DOHH2 (cell line): ENCODE data around the gene FAM234B.
"Not testable (repeated sequence)": the region's sequence is repeated elsewhere in the genome, so short reads cannot be mapped to it uniquely, and the experiment has no call there.

Experiments
- H3F3A ChIP-seq: fragments of 200-600 bp; sonication (generic), shearing (Covaris generic); 2 replicates; pipeline ENCODE4 v1.6.0; 2016; ENCODE audit warnings: antibody characterized with exemption, mild to moderate bottlenecking; ENCODE audit not compliant: control insufficient read depth, insufficient read depth
- H3K27ac ChIP-seq: fragments of 200-600 bp; sonication (generic); 2 replicates; pipeline ENCODE4 v1.5.1; 2014; ENCODE audit warnings: low read depth, mild to moderate bottlenecking, low read length, moderate library complexity
- H3K27me3 ChIP-seq: fragments of 200-600 bp; sonication (generic); 2 replicates; pipeline ENCODE4 v1.6.1; 2014; ENCODE audit warnings: mild to moderate bottlenecking, low read length, mixed read lengths; ENCODE audit not compliant: control insufficient read depth
- H3K36me3 ChIP-seq: fragments of 200-600 bp; sonication (generic); 2 replicates; pipeline ENCODE4 v1.6.1; 2014; ENCODE audit warnings: mild to moderate bottlenecking, low read length, moderate library complexity, mixed read lengths; ENCODE audit not compliant: control insufficient read depth
- H3K4me1 ChIP-seq: fragments of 200-600 bp; sonication (generic); 2 replicates; pipeline ENCODE4 v1.6.1; 2014; ENCODE audit warnings: mild to moderate bottlenecking, low read length, mixed read lengths; ENCODE audit not compliant: control insufficient read depth
- H3K4me2 ChIP-seq: fragments of 200-600 bp; sonication (generic); 2 replicates; pipeline ENCODE4 v1.6.0; 2014; ENCODE audit warnings: mild to moderate bottlenecking, low read length, moderate library complexity
- H3K4me3 ChIP-seq: fragments of 200-600 bp; sonication (generic); 2 replicates; pipeline ENCODE4 v1.5.1; 2014; ENCODE audit warnings: mild to moderate bottlenecking, low read length, mixed read lengths
- H3K79me2 ChIP-seq: fragments of 200-600 bp; sonication (generic); 2 replicates; pipeline ENCODE4 v1.6.1; 2014; ENCODE audit warnings: mild to moderate bottlenecking, low read length, mixed read lengths; ENCODE audit not compliant: control insufficient read depth
- H3K9me2 ChIP-seq: fragments of 200-600 bp; sonication (generic); replicated peaks from 2 replicates; pipeline ENCODE4 v1.6.1; 2014; ENCODE audit warnings: mild to moderate bottlenecking, low read length, mixed read lengths; ENCODE audit not compliant: control insufficient read depth
- H3K9me3 ChIP-seq: fragments of 200-600 bp; sonication (generic); 2 replicates; pipeline ENCODE4 v1.6.1; 2014; ENCODE audit warnings: antibody characterized with exemption, low read length, mixed read lengths; ENCODE audit not compliant: control insufficient read depth, insufficient read depth
- H4K20me1 ChIP-seq: fragments of 200-600 bp; sonication (generic); 2 replicates; pipeline ENCODE4 v1.6.0; 2014; ENCODE audit warnings: low read depth, mild to moderate bottlenecking, antibody characterized with exemption, low read length, moderate library complexity; ENCODE audit not compliant: control insufficient read depth, insufficient read depth
- EZH2phosphoT487 ChIP-seq: fragments of 200-600 bp; sonication (generic); IDR thresholded peaks from 2 replicates; pipeline ENCODE4 v1.6.1; 2017; ENCODE audit warnings: borderline replicate concordance, mild to moderate bottlenecking, antibody characterized with exemption, low read length, moderate library complexity, mixed read lengths
- TF ChIP-seq, protein P1 (sequence below): fragments of 200-600 bp; sonication (generic); IDR thresholded peaks from one replicate; pipeline ENCODE4 v1.5.1; 2014; ENCODE audit warnings: antibody characterized with exemption, mild to moderate bottlenecking, low read depth, low read length; ENCODE audit not compliant: poor library complexity, severe bottlenecking

FAM234B gene

DNA sequence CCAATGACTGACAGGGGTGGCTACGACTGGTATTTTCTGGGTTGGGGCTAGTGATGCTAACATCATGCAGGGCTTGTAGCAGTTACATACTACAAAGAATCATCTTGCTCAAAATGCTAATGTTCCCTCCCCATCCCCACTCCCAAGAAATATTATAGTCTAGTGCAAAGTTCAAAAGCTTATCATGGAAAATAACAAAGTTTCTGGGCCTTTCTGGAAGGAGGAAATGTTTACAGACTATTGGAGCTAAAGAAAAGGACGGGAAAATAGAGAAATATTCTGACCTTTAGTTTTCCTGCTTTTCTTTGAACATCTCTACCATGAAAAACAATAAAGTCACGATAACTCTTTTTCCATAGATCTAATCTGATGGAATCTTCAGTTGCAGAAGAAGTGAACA lies 36.1 kb downstream of the FAM234B start:
- H3K4me1 ChIP-seq = no peaks in the 10 kb centered on the region
- no peaks in the 10 kb centered on the region for H3K27me3 ChIP-seq
- no peak overlapping the region for H3K4me3 ChIP-seq
- no peaks in the 10 kb centered on the region for H4K20me1 ChIP-seq
- no peaks in the 10 kb centered on the region for H3K36me3 ChIP-seq
- H3K27ac ChIP-seq = no peak overlapping the region
- no peaks in the 10 kb centered on the region for H3K9me2 ChIP-seq
- no peaks in the 10 kb centered on the region for H3F3A ChIP-seq
- no peak overlapping the region for H3K4me2 ChIP-seq
- TF ChIP-seq, protein P1, sequence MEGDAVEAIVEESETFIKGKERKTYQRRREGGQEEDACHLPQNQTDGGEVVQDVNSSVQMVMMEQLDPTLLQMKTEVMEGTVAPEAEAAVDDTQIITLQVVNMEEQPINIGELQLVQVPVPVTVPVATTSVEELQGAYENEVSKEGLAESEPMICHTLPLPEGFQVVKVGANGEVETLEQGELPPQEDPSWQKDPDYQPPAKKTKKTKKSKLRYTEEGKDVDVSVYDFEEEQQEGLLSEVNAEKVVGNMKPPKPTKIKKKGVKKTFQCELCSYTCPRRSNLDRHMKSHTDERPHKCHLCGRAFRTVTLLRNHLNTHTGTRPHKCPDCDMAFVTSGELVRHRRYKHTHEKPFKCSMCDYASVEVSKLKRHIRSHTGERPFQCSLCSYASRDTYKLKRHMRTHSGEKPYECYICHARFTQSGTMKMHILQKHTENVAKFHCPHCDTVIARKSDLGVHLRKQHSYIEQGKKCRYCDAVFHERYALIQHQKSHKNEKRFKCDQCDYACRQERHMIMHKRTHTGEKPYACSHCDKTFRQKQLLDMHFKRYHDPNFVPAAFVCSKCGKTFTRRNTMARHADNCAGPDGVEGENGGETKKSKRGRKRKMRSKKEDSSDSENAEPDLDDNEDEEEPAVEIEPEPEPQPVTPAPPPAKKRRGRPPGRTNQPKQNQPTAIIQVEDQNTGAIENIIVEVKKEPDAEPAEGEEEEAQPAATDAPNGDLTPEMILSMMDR = no peak
- no peak for TF ChIP-seq EZH2phosphoT487
- no peaks in the 10 kb centered on the region for H3K9me3 ChIP-seq
- H3K79me2 ChIP-seq = no peaks in the 10 kb centered on the region

DNA sequence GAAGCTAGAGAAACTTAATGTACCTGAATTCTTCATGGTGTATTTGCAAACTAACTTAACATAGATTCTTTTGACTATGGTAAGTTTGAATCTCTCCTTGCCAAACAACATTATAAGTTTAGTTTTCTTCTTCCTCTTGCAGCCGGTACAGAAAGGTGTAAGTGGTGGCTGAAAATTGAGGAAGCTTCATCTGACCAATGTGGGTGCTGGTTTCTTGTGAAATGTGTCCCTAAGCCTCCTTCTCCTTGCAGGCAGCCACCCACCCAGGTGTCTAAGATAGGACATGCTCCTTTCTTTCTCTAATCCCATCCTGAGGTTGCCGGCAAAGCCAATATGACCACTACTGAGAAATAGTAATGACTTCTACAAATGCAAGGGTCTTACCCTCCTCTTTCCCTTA lies 38.7 kb downstream of the FAM234B start:
- no peaks in the 10 kb centered on the region for H4K20me1 ChIP-seq
- no peak overlapping the region for H3K4me2 ChIP-seq
- H3K27ac ChIP-seq = no peak overlapping the region
- H3K4me3 ChIP-seq = no peak overlapping the region
- no peaks in the 10 kb centered on the region for H3K4me1 ChIP-seq
- no peaks in the 10 kb centered on the region for H3K79me2 ChIP-seq
- no peak for TF ChIP-seq EZH2phosphoT487
- TF ChIP-seq, protein P1 = no peak
- no peaks in the 10 kb centered on the region for H3K9me2 ChIP-seq
- H3K9me3 ChIP-seq = no peaks in the 10 kb centered on the region
- H3F3A ChIP-seq = no peaks in the 10 kb centered on the region
- no peaks in the 10 kb centered on the region for H3K27me3 ChIP-seq
- no peaks in the 10 kb centered on the region for H3K36me3 ChIP-seq

DNA sequence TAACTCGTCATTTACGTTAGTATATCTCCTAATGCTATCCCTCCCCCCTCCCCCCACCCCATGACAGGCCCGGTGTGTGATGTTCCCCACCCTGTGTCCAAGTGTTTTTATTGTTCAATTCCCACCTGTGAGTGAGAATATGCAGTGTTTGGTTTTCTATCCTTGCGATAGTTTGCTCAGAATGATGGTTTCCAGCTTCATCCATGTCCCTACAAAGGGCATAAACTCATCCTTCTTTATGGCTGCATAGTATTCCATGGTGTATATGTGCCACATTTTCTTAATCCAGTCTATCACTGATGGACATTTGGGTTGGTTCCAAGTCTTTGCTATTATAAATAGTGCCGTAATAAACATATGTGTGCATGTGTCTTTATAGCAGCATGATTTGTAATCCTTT lies 39.5 kb downstream of the FAM234B start:
- not testable (repeated sequence) for H4K20me1 ChIP-seq, H3K27me3 ChIP-seq, H3F3A ChIP-seq, H3K9me2 ChIP-seq, H3K9me3 ChIP-seq, H3K4me1 ChIP-seq, H3K79me2 ChIP-seq, H3K4me2 ChIP-seq, H3K27ac ChIP-seq, H3K36me3 ChIP-seq, H3K4me3 ChIP-seq

DNA sequence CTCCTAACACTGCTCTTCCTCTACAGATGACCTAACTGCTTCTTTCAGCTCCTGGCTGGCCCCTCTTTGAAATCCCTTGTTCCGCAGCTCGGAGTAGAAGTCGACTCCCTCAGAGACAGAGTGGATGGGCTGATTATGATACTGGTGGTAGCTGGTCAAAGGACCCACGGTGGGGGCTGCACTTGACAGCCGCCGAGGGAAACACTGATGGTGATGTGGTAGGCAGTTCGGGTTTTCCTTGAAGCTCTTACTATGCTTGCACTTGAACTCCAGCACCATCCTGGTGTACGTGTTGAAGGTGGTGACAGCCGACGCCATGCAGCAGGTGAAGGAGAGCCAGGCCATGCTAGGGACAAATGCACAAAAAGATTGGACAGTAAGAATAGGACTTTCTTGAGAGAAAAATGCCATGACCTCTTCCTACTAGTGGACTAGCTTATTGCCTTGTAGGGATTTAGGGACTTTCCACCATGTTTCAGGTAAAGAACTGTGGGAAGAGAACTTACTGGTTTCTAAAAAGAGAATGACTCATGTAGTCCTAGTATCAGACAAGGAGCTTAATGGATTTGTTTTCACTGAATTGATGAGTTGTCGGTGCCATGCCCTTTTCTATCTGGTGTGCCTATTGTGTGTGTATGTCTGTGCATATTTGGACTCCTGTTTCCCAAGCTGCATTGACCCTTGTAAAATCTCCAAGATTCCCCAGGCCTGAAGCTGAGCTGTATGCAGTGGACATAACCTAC lies 40.9 kb downstream of the FAM234B start:
- TF ChIP-seq EZH2phosphoT487 = no peak
- TF ChIP-seq, protein P1 = no peak
- Histone ChIP-seq H3K27me3 (no peaks in the 10 kb centered on the region), H3K4me2 (no peak overlapping the region), H3K9me2 (no peaks in the 10 kb centered on the region), H4K20me1 (no peaks in the 10 kb centered on the region), H3F3A (no peaks in the 10 kb centered on the region), H3K9me3 (no peaks in the 10 kb centered on the region), H3K79me2 (no peaks in the 10 kb centered on the region), H3K4me1 (peaks cover 4% of the 10 kb centered on the region), H3K36me3 (no peaks in the 10 kb centered on the region), H3K27ac (no peak overlapping the region), H3K4me3 (no peak overlapping the region)
